ENCODE results near the gene CACNG1.

DNA sequence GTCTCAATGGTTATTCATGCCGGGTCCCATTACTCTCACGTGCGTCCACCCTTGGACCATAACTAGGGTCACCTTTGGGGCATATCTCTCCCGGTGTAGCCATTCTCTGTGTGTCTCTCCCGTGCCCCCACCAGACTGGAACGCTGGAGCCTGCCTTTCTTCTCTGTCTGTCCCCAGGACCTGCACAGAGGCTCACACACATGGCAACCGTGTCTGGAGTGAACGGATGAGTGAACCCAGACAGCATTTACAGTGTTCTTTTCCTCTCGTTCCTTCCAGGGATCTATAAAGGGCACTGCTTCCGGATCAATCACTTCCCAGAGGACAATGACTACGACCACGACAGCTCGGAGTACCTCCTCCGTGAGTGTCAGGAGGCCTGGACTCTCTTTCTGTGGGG lies 26.4 kb upstream of the CACNG1 start:
- TF ChIP-seq, protein P1, sequence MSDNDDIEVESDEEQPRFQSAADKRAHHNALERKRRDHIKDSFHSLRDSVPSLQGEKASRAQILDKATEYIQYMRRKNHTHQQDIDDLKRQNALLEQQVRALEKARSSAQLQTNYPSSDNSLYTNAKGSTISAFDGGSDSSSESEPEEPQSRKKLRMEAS (IDR thresholded peaks at IDR 0.05; ENCODE audit: insufficient read depth, insufficient read length): no peak
- TF ChIP-seq CTCF (IDR thresholded peaks at IDR 0.05; ENCODE audit: extremely low read depth in 1 of 2, insufficient read depth in 1 of 2, low read depth in 1 of 2, low read length in 2 of 2): no peak
- TF ChIP-seq POLR2AphosphoS5 (IDR thresholded peaks at IDR 0.05; ENCODE audit: insufficient read depth, low read depth, low read length): no peak
- TF ChIP-seq POLR2A (IDR thresholded peaks at IDR 0.05; ENCODE audit: low read depth, low read length): no peak
- no peak for TF ChIP-seq EZH2 (IDR thresholded peaks at IDR 0.05; ENCODE audit: borderline replicate concordance, low read depth, low read length, severe bottlenecking)

All from endothelial cell of umbilical vein (primary cell).